ENCODE measurements around the gene PCYT1A.

DNA sequence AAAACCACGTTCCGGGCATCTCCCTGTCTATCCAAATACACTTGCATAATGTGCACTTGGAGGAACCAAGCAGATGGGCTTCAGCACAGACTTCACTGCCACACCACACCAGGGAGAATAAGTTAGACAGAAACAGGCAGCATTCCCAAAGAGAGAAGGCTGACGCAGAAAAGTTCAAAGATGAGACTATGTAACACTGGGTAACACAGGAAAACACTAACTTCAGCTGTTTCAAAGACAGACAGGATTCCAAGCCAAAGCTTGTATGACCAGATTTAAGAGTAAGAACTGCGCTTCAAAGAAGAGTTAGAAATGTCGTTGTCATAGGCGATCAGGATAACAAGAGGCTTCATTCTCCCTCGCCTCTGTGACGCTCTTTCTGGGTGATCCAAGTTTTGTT is 51.3 kb downstream of the PCYT1A start:
- no peak for TF ChIP-seq CTCF (IDR thresholded peaks at IDR 0.05 in 4 of 5, conservative IDR thresholded peaks at IDR 0.05 in 1 of 5)
- TF ChIP-seq POLR2A (IDR thresholded peaks at IDR 0.05) = no peak
